GM19240 (cell line): ENCODE data around the gene MOK.
"Not testable (repeated sequence)": the region's sequence is repeated elsewhere in the genome, so short reads cannot be mapped to it uniquely, and the experiment has no call there.

Experiments used
- DNase-seq: peaks from one replicate; pipeline ENCODE4 v3.0.0; 2011; ENCODE audit warnings: low spot score; ENCODE audit not compliant: insufficient read length

Gene MOK

GRCh38 chr14:102249041-102249440, 55.9 kb downstream of the MOK start:
- DNase-seq: no peak

- no peak for DNase-seq
Observed at GRCh38 chr14:102248121-102248520, 56.8 kb downstream of the MOK start.

- DNase-seq: no peak
Observed at GRCh38 chr14:102246071-102246470, 58.9 kb downstream of the MOK start.

- not testable (repeated sequence) for DNase-seq
Observed at GRCh38 chr14:102243795-102244194, 61.2 kb downstream of the MOK start.

GRCh38 chr14:102241147-102241546, 63.8 kb downstream of the MOK start:
- DNase-seq: no peak

GRCh38 chr14:102240481-102240880, 64.5 kb downstream of the MOK start:
- not testable (repeated sequence) for DNase-seq

GRCh38 chr14:102239231-102239630, 65.7 kb downstream of the MOK start:
- DNase-seq: no peak

- DNase-seq: no peak
Observed at GRCh38 chr14:102238766-102239165, 66.2 kb downstream of the MOK start.

- no peak for DNase-seq
Observed at GRCh38 chr14:102238131-102238530, 66.8 kb downstream of the MOK start.

GRCh38 chr14:102236026-102236425, 68.9 kb downstream of the MOK start:
- DNase-seq: no peak

GRCh38 chr14:102235275-102235897, 69.6 kb downstream of the MOK start:
- peak; percentile 94 for DNase-seq

GRCh38 chr14:102234331-102235264, 70.4 kb downstream of the MOK start:
- no peak for DNase-seq

GRCh38 chr14:102233081-102233480, 71.9 kb downstream of the MOK start:
- no peak for DNase-seq

GRCh38 chr14:102232348-102232625, 72.7 kb downstream of the MOK start:
- no peak for DNase-seq

GRCh38 chr14:102231476-102232347, 73.3 kb downstream of the MOK start:
- no peak for DNase-seq

GRCh38 chr14:102230481-102231210, 74.3 kb downstream of the MOK start:
- no peak for DNase-seq

GRCh38 chr14:102229739-102230092, 75.2 kb downstream of the MOK start:
- DNase-seq: no peak

- DNase-seq: no peak
Observed at GRCh38 chr14:102229071-102229738, 75.8 kb downstream of the MOK start.

- no peak for DNase-seq
Observed at GRCh38 chr14:102227184-102227964, 77.6 kb downstream of the MOK start.
